Activated CD4-positive, alpha-beta T cell treated with anti-CD3 and anti-CD28 coated beads, Interleukin-2, amount 10 ng/mL, durations not matched to agents 7 days and 5 days (primary cell): ENCODE data around the gene ZNF792. TPM values are rescaled to one million over a fixed set of nuclear protein-coding genes. Genes with fewer than 3 reads are reported as not detected.
"Not testable (repeated sequence)": the region's sequence is repeated elsewhere in the genome, so short reads cannot be mapped to it uniquely, and the experiment has no call there.

Source experiments
- CTCF ChIA-PET: fragments of 350-600 bp; sonication (Branson Sonifier 250); formaldehyde crosslinking; loops from one replicate; lab custom pipeline; 2021; ENCODE audit warnings: antibody characterized with exemption; lab: Charles Lee
- POLR2A ChIA-PET: fragments of 350-600 bp; sonication (Branson Sonifier 250); formaldehyde crosslinking; loops from one replicate; lab custom pipeline; 2021; ENCODE audit warnings: antibody characterized with exemption; lab: Charles Lee
- DNase-seq: peaks from one replicate; pipeline ENCODE4 v3.0.0-alpha.2; 2020
- H3K27ac Mint-ChIP-seq: one replicate; pipeline ENCODE4 v1.8.0; 2021; ENCODE audit warnings: mild to moderate bottlenecking, moderate library complexity, mixed read lengths
- H3K27me3 Mint-ChIP-seq: one replicate; pipeline ENCODE4 v1.8.0; 2021; ENCODE audit warnings: mixed read lengths
- H3K36me3 Mint-ChIP-seq: one replicate; pipeline ENCODE4 v1.8.0; 2021; ENCODE audit warnings: low read depth, mixed read lengths
- H3K4me1 Mint-ChIP-seq: one replicate; pipeline ENCODE4 v1.8.0; 2021; ENCODE audit warnings: mixed read lengths
- H3K4me3 Mint-ChIP-seq: one replicate; pipeline ENCODE4 v1.8.0; 2021; ENCODE audit warnings: mild to moderate bottlenecking, moderate library complexity, mixed read lengths
- H3K9me3 Mint-ChIP-seq: one replicate; pipeline ENCODE4 v1.8.0; 2021; ENCODE audit warnings: mixed read lengths
- total RNA-seq, 2 experiments: library from RNA; stranded (reverse); gene quantifications; one replicate each; pipeline ENCODE4 v1.2.3, GENCODE V29; 2021

The ZNF792 gene
- total RNA-seq = 10 to 100 TPM; 14.8 to 15.3 TPM

DNA sequence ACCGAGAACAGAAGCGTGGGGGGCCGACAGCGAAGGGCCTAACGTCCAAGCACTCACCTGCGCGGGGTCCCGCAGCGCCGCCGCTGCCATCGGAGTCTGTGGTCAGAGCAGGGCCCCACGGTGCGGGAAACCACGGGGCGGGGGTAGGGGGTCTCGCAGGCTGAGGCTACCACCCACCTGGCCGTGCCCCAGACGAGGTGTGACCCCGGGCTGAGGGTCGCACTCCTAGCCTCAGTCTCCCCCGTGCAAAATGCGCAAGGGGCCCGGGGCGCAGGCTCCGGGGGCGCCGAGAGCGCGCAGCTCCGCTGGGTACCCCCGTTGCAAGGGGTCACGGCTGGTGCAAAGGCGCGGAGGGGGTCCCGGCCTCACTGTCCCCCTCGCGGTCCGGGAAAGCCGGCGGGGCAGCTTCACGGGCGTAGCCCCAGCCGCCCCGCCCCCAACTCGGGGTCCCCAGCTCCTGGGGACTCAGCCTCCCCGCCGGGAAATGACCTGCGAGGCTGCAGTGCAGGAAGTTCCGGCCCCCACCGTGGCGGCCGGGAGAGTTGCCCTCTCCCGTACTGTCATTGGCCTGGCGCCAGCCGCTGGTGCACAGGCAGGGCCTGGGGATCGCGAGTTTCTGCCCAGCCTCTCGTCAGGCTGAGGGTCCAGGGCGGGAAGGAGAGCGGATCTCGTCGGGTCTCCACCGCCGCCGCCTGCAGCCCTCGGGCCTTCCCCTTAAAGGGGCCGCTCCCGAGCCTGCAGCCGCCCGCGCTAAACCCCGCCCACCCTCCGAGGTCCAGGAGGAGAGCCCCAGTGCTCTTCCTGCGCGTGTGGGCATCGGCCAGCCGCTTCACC, at the start of gene ZNF792:
Gene ZNF792, minus strand, starts transcription at position 657 of the 834 bp plus-strand sequence. Its CDS starts 567 bp downstream, at position 90.
- POLR2A ChIA-PET = no interaction called here
- Mint-ChIP-seq H3K9me3 (peaks cover 72% of the 10 kb centered on the region), H3K36me3 (peaks cover 55% of the 10 kb centered on the region)

DNA sequence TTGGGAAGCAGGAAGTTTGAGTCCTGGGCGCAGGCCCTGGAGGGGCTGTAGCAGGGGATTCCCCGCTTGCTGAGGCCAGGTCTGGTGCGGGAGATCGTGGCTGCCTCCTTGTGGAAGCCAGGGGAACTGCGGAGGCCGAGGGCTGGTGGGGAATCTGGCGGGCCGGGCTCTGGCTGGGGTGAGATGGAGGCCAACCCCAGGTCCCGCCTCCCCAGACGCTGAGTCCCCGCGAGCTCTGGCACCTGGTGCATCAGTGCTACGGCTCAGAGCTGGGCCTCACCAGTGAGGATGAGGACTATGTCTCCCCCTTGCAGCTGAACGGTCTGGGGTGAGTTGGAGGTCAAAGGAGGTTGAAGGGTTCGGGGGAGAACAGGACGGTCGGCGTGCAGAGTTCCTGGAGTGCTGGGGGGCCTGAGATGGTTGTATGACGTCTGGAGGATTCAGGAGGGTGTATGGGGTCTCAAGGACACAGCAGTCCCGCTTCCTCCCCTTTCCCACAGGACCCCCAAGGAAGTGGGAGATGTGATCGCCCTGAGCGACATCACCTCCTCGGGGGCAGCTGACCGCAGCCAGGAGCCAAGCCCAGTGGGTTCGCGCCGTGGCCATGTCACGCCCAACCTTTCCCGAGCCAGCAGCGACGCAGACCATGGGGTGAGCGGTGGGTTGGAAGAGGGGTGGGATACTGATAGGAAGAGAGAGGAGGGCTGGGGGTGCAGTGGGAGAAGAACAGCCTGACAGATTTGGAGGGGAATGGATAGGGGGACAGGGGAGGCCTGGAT, 49.2 kb upstream of the ZNF792 start:
- POLR2A ChIA-PET = no interaction called here
- peak overlapping the region; percentile 86 for H3K27ac Mint-ChIP-seq
- DNase-seq = peak; percentile 75
- H3K27me3 Mint-ChIP-seq = no peaks in the 10 kb centered on the region
- CTCF ChIA-PET = interaction anchor here (0.9 to 3.4 kb wide), 7 partner anchors 8 to 70 kb away, joined by 3 to 18 read pairs (median 4); partner anchors contain the start of gene GRAMD1A
- peaks cover 63% of the 10 kb centered on the region for H3K36me3 Mint-ChIP-seq
- peaks cover 69% of the 10 kb centered on the region for H3K4me1 Mint-ChIP-seq
- H3K9me3 Mint-ChIP-seq = no peaks in the 10 kb centered on the region
- H3K4me3 Mint-ChIP-seq = peak overlapping the region; percentile 50

More for the DNA sequence above, at the start of gene ZNF792:
- H3K27me3 Mint-ChIP-seq = no peaks in the 10 kb centered on the region
- peak within 1 kb of the TSS; percentile 94 for H3K27ac Mint-ChIP-seq
- peak; percentile 44 for DNase-seq
- peaks cover 38% of the 10 kb centered on the region for H3K4me1 Mint-ChIP-seq
- peak within 1 kb of the TSS; percentile 98 for H3K4me3 Mint-ChIP-seq
- CTCF ChIA-PET = no interaction called here

DNA sequence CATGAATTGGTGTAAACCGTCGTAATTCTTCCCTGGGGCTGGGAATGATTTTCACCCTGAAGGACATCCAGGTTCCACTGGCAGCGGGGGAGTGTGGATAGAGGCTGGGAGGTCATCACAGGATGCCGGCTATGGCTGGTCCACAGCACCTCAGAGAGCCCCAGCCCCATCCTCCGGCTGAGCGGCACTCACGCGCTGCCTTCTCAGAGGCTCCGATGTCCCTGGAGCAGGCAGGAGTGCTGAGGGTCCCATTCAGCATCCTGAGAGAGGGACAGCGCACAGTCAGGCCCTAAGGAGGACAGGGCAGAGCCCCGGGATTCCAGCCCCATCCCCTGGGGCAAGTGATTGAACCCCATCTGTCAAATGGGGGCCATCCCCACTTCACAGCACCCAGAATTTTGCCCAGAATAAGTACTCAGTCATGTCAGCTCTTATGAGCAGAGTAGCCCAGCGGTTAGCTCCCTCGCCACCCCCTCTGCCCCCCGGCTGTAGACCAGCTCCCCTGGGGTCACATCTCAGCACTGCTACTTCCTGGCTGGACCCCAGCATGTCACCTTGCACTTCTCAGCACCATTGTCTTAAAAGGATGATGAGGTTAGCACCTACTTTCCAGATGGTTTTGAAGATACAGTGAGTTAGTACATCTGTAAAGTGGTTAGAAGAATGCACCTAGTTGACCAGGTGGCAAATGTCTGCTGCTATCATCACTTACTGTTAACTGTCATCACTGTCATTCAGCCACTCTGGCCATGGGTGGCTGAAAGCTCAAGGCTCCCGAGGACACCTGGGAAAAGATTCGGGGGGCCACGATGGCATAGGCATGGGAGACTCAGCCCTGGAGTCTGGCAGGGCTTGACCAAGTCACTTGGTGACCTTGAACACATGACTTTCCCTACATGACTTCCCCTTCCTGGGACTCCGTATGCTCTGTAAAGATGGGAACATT, 48.0 kb upstream of the ZNF792 start:
- Mint-ChIP-seq H3K36me3 (peaks cover 55% of the 10 kb centered on the region), H3K27ac (peak overlapping the region; percentile 73), H3K9me3 (no peaks in the 10 kb centered on the region), H3K4me1 (peaks cover 64% of the 10 kb centered on the region), H3K27me3 (no peaks in the 10 kb centered on the region), H3K4me3 (no peak overlapping the region)
- POLR2A ChIA-PET = no interaction called here
- DNase-seq = no peak
- CTCF ChIA-PET = interaction anchor here (1.2 to 3.4 kb wide), 5 partner anchors 9 to 32 kb away, joined by 3 to 18 read pairs (median 4); partner anchors contain the start of gene GRAMD1A

DNA sequence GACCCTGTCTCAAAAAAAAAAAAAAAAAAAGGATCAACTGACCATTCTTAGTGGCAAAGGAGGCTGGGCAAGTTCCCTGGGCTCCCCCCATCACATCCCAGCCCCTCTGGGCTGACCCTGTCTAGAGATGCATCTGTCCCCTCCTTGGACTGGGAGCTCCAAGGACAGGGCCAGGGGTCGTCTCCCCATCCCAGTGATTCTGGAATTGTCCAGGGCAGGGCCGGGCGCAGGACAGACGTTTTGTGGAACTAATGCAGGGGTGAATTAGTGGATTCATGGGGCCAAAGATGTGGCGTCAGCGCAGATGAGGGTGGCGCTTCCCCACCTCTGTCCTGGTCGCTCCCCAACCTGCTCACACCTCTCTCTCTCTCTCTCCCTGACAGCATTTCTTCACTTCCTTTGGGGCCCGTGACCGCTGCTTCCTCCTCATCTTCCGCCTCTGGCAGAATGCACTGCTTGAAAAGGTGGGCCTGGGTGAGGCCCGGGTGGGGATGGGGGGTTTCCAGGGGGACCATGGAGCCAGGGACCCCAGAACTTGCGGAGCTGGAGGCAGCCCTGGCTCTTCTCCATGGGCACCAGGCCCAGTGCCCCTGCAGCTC, 47.2 kb upstream of the ZNF792 start:
- Mint-ChIP-seq H3K9me3 (no peaks in the 10 kb centered on the region), H3K27ac (peak overlapping the region; percentile 71), H3K27me3 (no peaks in the 10 kb centered on the region), H3K4me1 (peaks cover 67% of the 10 kb centered on the region), H3K36me3 (peaks cover 59% of the 10 kb centered on the region), H3K4me3 (no peak overlapping the region)
- CTCF ChIA-PET = no interaction called here
- POLR2A ChIA-PET = no interaction called here
- no peak for DNase-seq

DNA sequence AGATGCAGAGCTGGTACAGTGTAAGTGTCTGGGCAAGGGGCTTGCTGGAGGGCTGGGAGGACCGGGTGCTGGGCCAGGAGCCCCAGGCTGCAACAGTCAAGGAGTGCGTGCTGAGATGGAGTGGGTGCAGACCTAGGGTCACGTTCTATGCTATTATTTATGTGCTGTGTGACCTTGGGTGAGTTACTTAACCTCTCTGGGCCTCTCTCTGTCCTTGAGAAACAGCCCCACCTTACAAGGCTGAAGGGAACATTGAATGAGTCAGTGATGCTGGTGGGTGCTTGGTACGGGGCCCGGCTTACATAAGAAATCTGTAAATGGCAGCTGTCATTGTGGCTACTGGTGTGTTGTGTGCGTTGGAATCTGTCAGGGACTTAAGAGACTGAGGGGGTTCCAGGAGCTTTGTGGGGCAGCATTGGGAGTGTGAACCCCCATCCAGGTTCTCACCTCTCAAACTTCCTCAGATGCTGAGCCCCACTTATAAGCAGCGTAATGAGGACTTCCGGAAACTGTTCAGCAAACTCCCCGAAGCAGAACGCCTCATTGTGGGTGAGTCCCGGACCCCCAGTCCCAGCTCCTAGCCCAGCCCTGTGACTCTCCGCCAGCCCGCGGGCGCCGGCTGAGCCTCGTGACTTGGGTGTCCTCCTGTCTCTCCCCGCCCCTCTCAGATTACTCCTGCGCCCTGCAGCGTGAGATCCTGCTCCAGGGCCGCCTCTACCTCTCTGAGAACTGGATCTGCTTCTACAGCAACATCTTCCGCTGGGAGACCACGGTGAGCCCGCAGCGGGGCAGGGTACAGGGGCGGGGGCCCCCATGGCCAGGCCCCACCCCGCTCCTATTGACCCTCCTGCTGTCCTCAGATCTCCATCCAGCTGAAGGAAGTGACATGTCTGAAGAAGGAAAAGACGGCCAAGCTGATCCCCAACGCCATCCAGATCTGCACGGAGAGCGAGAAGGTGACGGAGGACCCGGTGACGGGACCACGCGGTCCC, 45.7 kb upstream of the ZNF792 start:
- ChIA-PET CTCF (interaction anchor here (1.3 kb wide), 1 partner anchor 42 kb away, joined by 3 read pairs; no protein-coding TSS in a partner anchor), POLR2A (no interaction called here)
- Mint-ChIP-seq H3K27ac (peak overlapping the region; percentile 34), H3K9me3 (no peaks in the 10 kb centered on the region), H3K4me1 (peaks cover 62% of the 10 kb centered on the region), H3K4me3 (no peak overlapping the region), H3K27me3 (no peaks in the 10 kb centered on the region), H3K36me3 (peaks cover 49% of the 10 kb centered on the region)
- DNase-seq = no peak

DNA sequence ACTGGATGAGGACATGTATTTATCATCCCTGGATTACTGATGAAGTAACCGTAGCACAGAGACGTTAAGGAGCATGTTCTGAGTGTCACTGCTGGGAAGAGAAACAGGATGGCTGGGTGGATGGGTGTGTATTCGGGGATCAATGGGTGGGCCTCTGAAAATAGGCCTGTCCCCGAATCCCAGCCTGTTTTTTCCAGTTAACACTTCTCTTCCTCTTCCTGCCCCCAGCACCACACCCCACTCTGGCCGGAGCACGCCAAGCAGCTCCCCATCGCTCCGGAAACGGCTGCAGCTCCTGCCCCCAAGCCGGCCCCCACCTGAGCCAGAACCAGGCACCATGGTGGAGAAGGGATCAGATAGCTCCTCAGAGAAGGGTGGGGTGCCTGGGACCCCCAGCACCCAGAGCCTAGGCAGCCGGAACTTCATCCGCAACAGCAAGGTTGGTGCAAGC, 44.9 kb upstream of the ZNF792 start:
- ChIA-PET POLR2A (no interaction called here), CTCF (interaction anchor here (1.3 kb wide), 1 partner anchor 41 kb away, joined by 3 read pairs; no protein-coding TSS in a partner anchor)
- DNase-seq = no peak
- Mint-ChIP-seq H3K36me3 (peaks cover 48% of the 10 kb centered on the region), H3K27me3 (no peaks in the 10 kb centered on the region), H3K27ac (no peak overlapping the region), H3K4me3 (no peak overlapping the region), H3K4me1 (peaks cover 61% of the 10 kb centered on the region), H3K9me3 (no peaks in the 10 kb centered on the region)

DNA sequence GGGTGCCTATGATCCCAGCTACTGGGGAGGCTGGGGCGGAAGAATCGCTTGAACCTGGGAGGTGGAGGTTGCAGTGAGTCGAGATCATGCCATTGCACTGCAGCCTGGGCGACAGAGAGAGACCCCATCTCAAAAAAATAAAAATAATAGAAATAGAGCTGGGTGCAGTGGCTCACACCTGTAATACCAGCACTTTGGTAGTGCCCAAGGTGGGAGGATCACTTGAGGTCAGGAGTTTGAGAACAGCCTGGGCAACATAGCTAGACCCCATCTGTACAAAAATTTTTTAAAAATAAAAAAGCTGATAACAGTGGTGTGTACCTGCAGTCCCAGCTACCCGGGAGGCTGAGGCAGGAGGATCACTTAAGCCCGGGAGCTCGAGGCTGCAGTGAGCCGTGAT, 43.4 kb upstream of the ZNF792 start:
- peaks cover 43% of the 10 kb centered on the region for H3K36me3 Mint-ChIP-seq
- POLR2A ChIA-PET, H3K27me3 Mint-ChIP-seq, CTCF ChIA-PET, H3K27ac Mint-ChIP-seq, H3K9me3 Mint-ChIP-seq, H3K4me3 Mint-ChIP-seq, DNase-seq: not testable (repeated sequence)
- peaks cover 61% of the 10 kb centered on the region for H3K4me1 Mint-ChIP-seq

DNA sequence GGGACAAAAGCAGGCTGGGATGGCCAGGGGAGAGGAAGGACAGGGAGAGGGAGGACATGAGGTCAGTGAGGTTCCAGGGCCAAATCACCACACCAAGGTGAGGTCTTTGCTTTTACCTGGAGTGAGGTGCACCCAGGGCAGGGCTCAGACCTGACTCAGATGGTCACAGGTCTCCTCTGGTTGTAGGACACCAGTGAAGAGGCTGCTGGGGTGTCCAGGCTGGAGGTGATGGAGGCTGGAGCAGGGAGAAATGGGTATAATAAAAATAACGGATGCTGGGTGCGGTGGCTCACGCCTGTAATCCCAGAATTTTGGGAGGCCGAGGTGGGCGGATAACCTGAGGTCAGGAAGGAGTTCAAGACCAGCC, 43.0 kb upstream of the ZNF792 start:
- Mint-ChIP-seq H3K36me3 (peaks cover 44% of the 10 kb centered on the region), H3K27me3 (no peaks in the 10 kb centered on the region), H3K4me3 (no peak overlapping the region), H3K9me3 (no peaks in the 10 kb centered on the region), H3K4me1 (peaks cover 61% of the 10 kb centered on the region), H3K27ac (no peak overlapping the region)
- POLR2A ChIA-PET = no interaction called here
- no peak for DNase-seq
- CTCF ChIA-PET = no interaction called here

DNA sequence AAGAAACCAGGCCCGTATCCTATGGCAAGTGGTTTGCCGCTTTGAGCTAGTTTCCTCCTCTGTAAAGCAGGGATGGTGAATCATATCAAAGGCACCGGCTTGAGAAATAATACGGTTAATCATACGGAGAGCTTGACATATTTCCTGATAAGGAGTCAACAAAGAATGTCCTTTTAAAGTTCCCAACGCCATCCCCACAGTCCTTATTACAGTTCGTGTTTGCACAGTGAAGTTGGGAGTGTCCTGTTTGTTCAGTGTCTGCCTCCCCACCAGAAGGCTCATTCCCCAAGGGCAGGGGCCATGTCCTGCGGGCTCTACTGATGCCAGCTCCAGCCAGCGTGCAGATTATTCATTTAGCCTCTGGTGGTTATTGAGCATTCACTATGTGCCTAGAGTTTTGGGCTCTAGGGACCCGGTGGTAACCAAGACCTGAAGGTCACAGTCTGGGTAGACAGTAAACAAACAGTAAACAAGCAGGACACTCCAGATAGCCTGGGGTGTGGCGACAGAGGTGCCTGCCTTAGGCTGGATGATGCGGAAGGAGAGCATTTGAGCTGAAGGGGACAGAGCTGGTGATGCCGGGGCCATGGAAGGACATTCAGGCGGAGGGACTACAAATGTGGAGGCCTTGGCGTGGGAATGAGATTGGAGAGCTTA, 42.4 kb upstream of the ZNF792 start:
- H3K36me3 Mint-ChIP-seq = peaks cover 46% of the 10 kb centered on the region
- H3K27me3 Mint-ChIP-seq = no peaks in the 10 kb centered on the region
- POLR2A ChIA-PET = no interaction called here
- H3K27ac Mint-ChIP-seq = no peak overlapping the region
- no peak overlapping the region for H3K4me3 Mint-ChIP-seq
- H3K4me1 Mint-ChIP-seq = peaks cover 59% of the 10 kb centered on the region
- no peak for DNase-seq
- CTCF ChIA-PET = interaction anchor here (0.5 to 0.6 kb wide), 2 partner anchors 139 to 1068 kb away, joined by 3 read pairs; no protein-coding TSS in a partner anchor
- no peaks in the 10 kb centered on the region for H3K9me3 Mint-ChIP-seq

DNA sequence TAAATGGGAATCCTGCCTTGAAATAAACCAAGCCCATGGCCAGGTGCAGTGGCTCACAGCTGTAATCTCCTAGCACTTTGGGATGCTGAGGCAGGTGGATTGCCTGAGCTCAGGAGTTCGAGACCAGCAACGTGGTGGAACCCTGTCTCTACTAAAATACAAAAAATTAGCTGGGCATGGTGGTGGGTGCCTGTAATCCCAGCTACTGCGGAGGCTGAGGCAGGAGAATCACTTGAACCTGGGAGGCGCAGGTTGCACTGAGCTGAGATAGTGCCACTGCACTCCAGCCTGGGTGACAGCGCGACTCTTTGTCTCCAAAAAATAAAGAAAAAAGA, 41.9 kb upstream of the ZNF792 start:
- peak overlapping the region; percentile 9 for H3K27ac Mint-ChIP-seq

More for the DNA sequence above, 41.9 kb upstream of the ZNF792 start:
- H3K4me3 Mint-ChIP-seq, DNase-seq, H3K27me3 Mint-ChIP-seq, H3K9me3 Mint-ChIP-seq, POLR2A ChIA-PET: not testable (repeated sequence)
- CTCF ChIA-PET = interaction anchor here (0.5 kb wide), 1 partner anchor 140 kb away, joined by 3 read pairs; no protein-coding TSS in a partner anchor
- Mint-ChIP-seq H3K36me3 (peaks cover 46% of the 10 kb centered on the region), H3K4me1 (peaks cover 57% of the 10 kb centered on the region)
